GM23338 (cell line): ENCODE results near the gene SARDH. TPM values are rescaled to one million over a fixed set of nuclear protein-coding genes. Genes with fewer than 3 reads are reported as not detected.

Source experiments
- ATAC-seq: fragments of 200-7000 bp; cut with Tn5 transposase; 3 replicates; pipeline ENCODE4 v1.9.1; 2020
- DNase-seq: peaks from one replicate; pipeline ENCODE4 v3.0.0-alpha.2; 2015; ENCODE audit warnings: low spot score
- H2AFZ ChIP-seq: fragments of 200-600 bp; sonication (generic); 2 replicates; pipeline ENCODE4 v1.8.0; 2016; ENCODE audit warnings: antibody characterized with exemption, mild to moderate bottlenecking, moderate library complexity
- H3F3A ChIP-seq: fragments of 200-600 bp; sonication (generic); replicated peaks from 2 replicates; pipeline ENCODE4 v1.8.0; 2017; ENCODE audit warnings: antibody characterized with exemption, mixed run types, low read depth
- H3K27ac ChIP-seq: fragments of 200-600 bp; sonication (generic); 2 replicates; pipeline ENCODE4 v1.6.1; 2016; ENCODE audit warnings: low read depth
- H3K27me3 ChIP-seq: fragments of 200-600 bp; sonication (generic); 2 replicates; pipeline ENCODE4 v1.8.0; 2016; ENCODE audit warnings: mild to moderate bottlenecking, mixed run types, moderate library complexity; ENCODE audit not compliant: insufficient read depth
- H3K36me3 ChIP-seq: fragments of 200-600 bp; sonication (generic); 2 replicates; pipeline ENCODE4 v1.8.0; 2016; ENCODE audit warnings: mild to moderate bottlenecking; ENCODE audit not compliant: insufficient read depth
- H3K4me1 ChIP-seq: fragments of 200-600 bp; sonication (generic); 2 replicates; pipeline ENCODE4 v1.8.0; 2016; ENCODE audit warnings: mild to moderate bottlenecking, moderate library complexity; ENCODE audit not compliant: insufficient read depth
- H3K4me2 ChIP-seq: fragments of 200-600 bp; sonication (generic); 2 replicates; pipeline ENCODE4 v1.7.1; 2017; ENCODE audit warnings: mixed run types
- H3K4me3 ChIP-seq: fragments of 200-600 bp; sonication (generic); 2 replicates; pipeline ENCODE4 v1.6.1; 2016; ENCODE audit warnings: mixed run types
- H3K79me2 ChIP-seq: fragments of 200-600 bp; sonication (generic); replicated peaks from 2 replicates; pipeline ENCODE4 v1.8.0; 2017; ENCODE audit warnings: mild to moderate bottlenecking; ENCODE audit not compliant: insufficient read depth
- H3K9me2 ChIP-seq: fragments of 200-600 bp; sonication (generic); 2 replicates; pipeline ENCODE4 v1.8.0; 2017; ENCODE audit not compliant: insufficient read depth
- H4K20me1 ChIP-seq: fragments of 200-600 bp; sonication (generic); replicated peaks from 2 replicates; pipeline ENCODE4 v1.8.0; 2017; ENCODE audit warnings: mild to moderate bottlenecking; ENCODE audit not compliant: insufficient read depth
- H3K27ac Mint-ChIP-seq: 2 replicates; pipeline ENCODE4 v1.8.0; 2020; ENCODE audit warnings: inconsistent platforms, mild to moderate bottlenecking, moderate library complexity, mixed read lengths
- H3K27me3 Mint-ChIP-seq: 3 replicates; pipeline ENCODE4 v1.8.0; 2022; ENCODE audit warnings: low read depth, mild to moderate bottlenecking, moderate library complexity, mixed read lengths, inconsistent platforms; ENCODE audit not compliant: insufficient read depth, poor library complexity
- H3K36me3 Mint-ChIP-seq: 3 replicates; pipeline ENCODE4 v1.8.0; 2021; ENCODE audit warnings: low read depth, mild to moderate bottlenecking, inconsistent platforms, moderate library complexity, mixed read lengths
- H3K4me1 Mint-ChIP-seq: 3 replicates; pipeline ENCODE4 v1.8.0; 2020; ENCODE audit warnings: mild to moderate bottlenecking, inconsistent platforms, mixed read lengths
- H3K4me3 Mint-ChIP-seq: 3 replicates; pipeline ENCODE4 v1.8.0; 2021; ENCODE audit warnings: moderate library complexity, mild to moderate bottlenecking, inconsistent platforms, mixed read lengths
- H3K9me3 Mint-ChIP-seq: 3 replicates; pipeline ENCODE4 v1.8.0; 2020; ENCODE audit warnings: moderate library complexity, mild to moderate bottlenecking, inconsistent platforms, mixed read lengths
- CREB1 ChIP-seq: fragments of 250-450 bp; sonication (Bioruptor Pico); IDR thresholded peaks from 2 replicates; pipeline ENCODE4 v1.5.0; 2020; ENCODE audit warnings: low read depth, mild to moderate bottlenecking, moderate library complexity
- EZH2 ChIP-seq: fragments of 200-600 bp; sonication (generic); IDR thresholded peaks from one replicate; pipeline ENCODE4 v1.8.0; 2017; ENCODE audit warnings: antibody characterized with exemption, mild to moderate bottlenecking, low read depth; ENCODE audit not compliant: unreplicated experiment
- NANOG ChIP-seq: IDR thresholded peaks from 2 replicates; pipeline ENCODE4 v1.6.1; 2016; ENCODE audit warnings: antibody characterized with exemption, borderline replicate concordance
- STAT1 ChIP-seq: IDR thresholded peaks from one replicate; pipeline ENCODE4 v1.6.1; 2016; ENCODE audit warnings: antibody characterized with exemption; ENCODE audit not compliant: unreplicated experiment
- ZNF331 ChIP-seq: fragments of 250-450 bp; sonication (Bioruptor Pico); IDR thresholded peaks from 2 replicates; pipeline ENCODE4 v1.5.0; 2020; ENCODE audit warnings: low read depth, mild to moderate bottlenecking, moderate library complexity
- ZNF462 ChIP-seq: fragments of 250-450 bp; sonication (Bioruptor Pico); IDR thresholded peaks from 2 replicates; pipeline ENCODE4 v1.5.0; 2020; ENCODE audit warnings: mild to moderate bottlenecking, moderate library complexity
- polyA plus RNA-seq: library from polyadenylated mRNA; unstranded; fragments of >200 nt; fragmentation: Nextera tagmentation; extraction: Ambion mirVana; gene quantifications from 2 replicates; pipeline ENCODE4 v1.2.1, GENCODE V29; 2016
- total RNA-seq: library from RNA; depleted of rRNA; stranded (reverse); fragments of >200 nt; shearing (Covaris generic); gene quantifications from 2 replicates; pipeline ENCODE4 v1.2.3, GENCODE V29; 2014
- TF ChIP-seq, protein P1 (sequence below): IDR thresholded peaks from 2 replicates; pipeline ENCODE4 v1.6.1; 2016; ENCODE audit warnings: antibody characterized with exemption

SARDH gene
- total and polyA plus RNA-seq, 2 experiments from 2014 or later, result 2.8 to 10.4 TPM

DNA sequence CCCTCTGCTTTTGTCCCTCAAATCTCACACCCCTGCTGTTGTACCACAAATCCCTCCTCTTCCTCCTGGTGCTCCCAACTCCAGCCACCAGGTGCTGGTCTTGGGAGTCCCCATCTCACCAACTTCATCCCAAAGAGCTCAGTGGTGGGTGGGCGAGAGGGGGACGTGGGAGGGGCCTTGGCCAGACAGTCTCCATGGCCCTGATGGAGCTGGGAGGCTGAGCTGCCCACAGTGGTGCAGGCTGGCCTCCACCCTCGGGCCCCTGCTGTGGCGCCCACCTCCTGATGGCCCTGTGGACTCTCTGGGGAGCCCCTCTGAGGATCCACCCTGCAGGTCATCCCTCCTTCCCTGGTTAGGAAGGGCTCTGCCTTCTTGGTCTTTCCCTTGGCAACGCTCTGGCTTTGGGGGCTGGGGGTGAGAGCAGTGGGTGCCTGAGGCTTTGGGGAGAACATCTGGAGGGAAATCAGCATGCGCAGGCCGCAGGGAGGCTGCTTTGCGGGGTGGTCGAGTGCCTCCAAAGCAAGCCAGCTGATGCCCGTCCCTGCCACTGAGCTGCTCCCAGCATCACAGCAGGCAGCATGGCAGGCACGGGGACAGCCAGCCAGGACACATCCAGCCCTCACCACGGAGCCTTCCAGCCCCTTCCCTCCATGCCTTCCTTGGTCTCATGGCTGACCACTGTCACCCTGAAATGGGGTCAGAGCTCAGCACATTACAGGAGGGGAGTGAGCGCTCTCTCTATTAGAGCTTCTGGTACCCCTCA, 121.3 kb downstream of the SARDH start (continued):
- TF ChIP-seq ZNF462 (CRISPR knock-in tag), result no peak
- no peak for TF ChIP-seq STAT1
- TF ChIP-seq, protein P1, sequence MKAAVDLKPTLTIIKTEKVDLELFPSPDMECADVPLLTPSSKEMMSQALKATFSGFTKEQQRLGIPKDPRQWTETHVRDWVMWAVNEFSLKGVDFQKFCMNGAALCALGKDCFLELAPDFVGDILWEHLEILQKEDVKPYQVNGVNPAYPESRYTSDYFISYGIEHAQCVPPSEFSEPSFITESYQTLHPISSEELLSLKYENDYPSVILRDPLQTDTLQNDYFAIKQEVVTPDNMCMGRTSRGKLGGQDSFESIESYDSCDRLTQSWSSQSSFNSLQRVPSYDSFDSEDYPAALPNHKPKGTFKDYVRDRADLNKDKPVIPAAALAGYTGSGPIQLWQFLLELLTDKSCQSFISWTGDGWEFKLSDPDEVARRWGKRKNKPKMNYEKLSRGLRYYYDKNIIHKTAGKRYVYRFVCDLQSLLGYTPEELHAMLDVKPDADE, result no peak
- no peak for TF ChIP-seq EZH2
- no peak for TF ChIP-seq CREB1 (CRISPR knock-in tag)
- no peak for TF ChIP-seq NANOG

DNA sequence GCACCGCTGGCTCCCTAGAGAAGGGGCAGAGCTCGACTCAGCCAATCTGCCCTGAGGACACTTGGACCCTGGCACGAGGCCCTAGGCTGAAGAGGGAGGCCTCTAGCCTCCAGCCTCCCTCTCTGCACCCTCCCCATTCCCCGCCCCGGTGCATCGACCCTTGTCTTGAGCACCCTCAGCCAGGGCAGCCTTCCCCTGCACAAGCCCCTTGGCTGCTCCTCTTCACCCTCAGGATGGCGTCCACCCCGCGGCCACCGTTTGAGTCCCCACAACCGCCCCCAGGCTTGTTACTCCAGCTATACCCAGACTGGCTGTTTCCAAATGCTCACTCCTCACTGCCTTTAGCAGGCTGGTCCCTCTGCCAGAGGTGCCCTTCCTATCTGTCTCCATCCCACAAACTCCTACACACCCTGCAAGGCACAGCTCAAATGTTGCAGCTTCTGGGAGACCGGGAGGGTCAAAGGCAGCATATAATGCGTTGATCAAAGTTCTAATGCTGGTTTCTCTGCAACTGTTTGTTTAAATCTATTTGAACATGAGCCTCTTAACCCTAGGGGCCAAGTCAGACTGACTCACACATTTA, 122.5 kb downstream of the SARDH start:
- no peaks in the 10 kb centered on the region for H3K27me3 ChIP-seq
- no peaks in the 10 kb centered on the region for H3F3A ChIP-seq
- Mint-ChIP-seq H3K4me3 (no peak overlapping the region), H3K9me3 (no peaks in the 10 kb centered on the region), H3K4me1 (peaks cover 12% of the 10 kb centered on the region), H3K36me3 (no peaks in the 10 kb centered on the region), H3K27me3 (peaks cover 4% of the 10 kb centered on the region), H3K27ac (no peak overlapping the region)
- no peak for ATAC-seq
- no peak for DNase-seq
- no peaks in the 10 kb centered on the region for H4K20me1 ChIP-seq
- no peaks in the 10 kb centered on the region for H3K79me2 ChIP-seq
- no peaks in the 10 kb centered on the region for H3K36me3 ChIP-seq
- H3K27ac ChIP-seq, result no peak overlapping the region
- H3K4me2 ChIP-seq, result no peak overlapping the region
- no peak overlapping the region for H3K4me3 ChIP-seq
- no peaks in the 10 kb centered on the region for H3K4me1 ChIP-seq
- H3K9me2 ChIP-seq, result no peaks in the 10 kb centered on the region
- H2AFZ ChIP-seq, result no peak overlapping the region
- TF ChIP-seq ZNF331 (CRISPR knock-in tag) (no peak), ZNF462 (CRISPR knock-in tag) (no peak), CREB1 (CRISPR knock-in tag) (no peak)
